Common myeloid progenitor, CD34-positive (primary cell): ENCODE data around the gene FOXJ3.

Experiments used
- CTCF ChIA-PET: fragments of 350-600 bp; sonication (Branson Sonifier 250); formaldehyde crosslinking; loops from one replicate; lab custom pipeline; 2021; ENCODE audit warnings: antibody characterized with exemption; lab: Charles Lee
- POLR2A ChIA-PET: fragments of 350-600 bp; sonication (Branson Sonifier 250); formaldehyde crosslinking; loops from one replicate; lab custom pipeline; 2021; ENCODE audit warnings: antibody characterized with exemption; lab: Charles Lee
- DNase-seq, 3 donors: peaks; one replicate each; pipeline versions ENCODE4 v3.0.0 to v3.0.0-alpha.2; 2013
- H3K27ac ChIP-seq, 2 experiments: 1 replicate in 1 of 2; 2 replicates in 1 of 2; pipeline ENCODE4 v1.7.0; 2013; ENCODE audit warnings: inconsistent platforms in 2 of 2, low read length in 2 of 2, mild to moderate bottlenecking in 2 of 2, low read depth in 1 of 2, moderate library complexity in 1 of 2; ENCODE audit not compliant: severe bottlenecking in 2 of 2, insufficient read depth in 1 of 2, poor library complexity in 1 of 2
- H3K27me3 ChIP-seq, 5 experiments: replicated peaks in 2 of 5; 1 replicate in 3 of 5; 2 replicates in 2 of 5; pipeline versions ENCODE4 v1.6.1 to v1.7.0; 2013; ENCODE audit warnings: low read length in 4 of 5, mild to moderate bottlenecking in 2 of 5, moderate library complexity in 2 of 5, inconsistent platforms in 1 of 5; ENCODE audit not compliant: insufficient read depth in 5 of 5, control insufficient read depth in 4 of 5
- H3K36me3 ChIP-seq, 4 experiments: 1 replicate in 2 of 4; 2 replicates in 2 of 4; pipeline versions ENCODE4 v1.6.1 to v1.7.0; 2013; ENCODE audit warnings: low read length in 3 of 4, control low read depth in 1 of 4, mild to moderate bottlenecking in 1 of 4; ENCODE audit not compliant: control insufficient read depth in 4 of 4, insufficient read depth in 4 of 4
- H3K4me1 ChIP-seq, 4 experiments: 1 replicate in 3 of 4; 2 replicates in 1 of 4; pipeline versions ENCODE4 v1.6.1 to v1.7.1; 2013; ENCODE audit warnings: low read length in 3 of 4, mild to moderate bottlenecking in 3 of 4, control low read depth in 1 of 4, inconsistent platforms in 1 of 4, moderate library complexity in 1 of 4; ENCODE audit not compliant: control insufficient read depth in 4 of 4, insufficient read depth in 4 of 4; ENCODE audit errors: control extremely low read depth in 1 of 4
- H3K4me3 ChIP-seq, 7 experiments: 1 replicate in 4 of 7; 2 replicates in 3 of 7; pipeline versions ENCODE4 v1.5.1 to v1.7.0; 2013; ENCODE audit warnings: mild to moderate bottlenecking in 7 of 7, low read length in 6 of 7, moderate library complexity in 6 of 7, inconsistent platforms in 2 of 7, low read depth in 2 of 7, control low read depth in 1 of 7; ENCODE audit not compliant: insufficient read depth in 4 of 7, control insufficient read depth in 1 of 7; ENCODE audit errors: extremely low read depth in 1 of 7
- H3K9me3 ChIP-seq, 5 experiments: 1 replicate in 4 of 5; 2 replicates in 1 of 5; pipeline versions ENCODE4 v1.6.1 to v1.7.1; 2013; ENCODE audit warnings: low read length in 4 of 5, mild to moderate bottlenecking in 2 of 5, inconsistent platforms in 1 of 5, low read depth in 1 of 5, moderate library complexity in 1 of 5; ENCODE audit not compliant: control insufficient read depth in 4 of 5, insufficient read depth in 2 of 5; ENCODE audit errors: control extremely low read depth in 1 of 5
- WGBS: methylation state at CpG from one replicate; pipeline ENCODE4 v1.1.5; 2013; ENCODE audit not compliant: insufficient coverage; 5-methylcytosine and 5-hydroxymethylcytosine counted together

The FOXJ3 gene

DNA sequence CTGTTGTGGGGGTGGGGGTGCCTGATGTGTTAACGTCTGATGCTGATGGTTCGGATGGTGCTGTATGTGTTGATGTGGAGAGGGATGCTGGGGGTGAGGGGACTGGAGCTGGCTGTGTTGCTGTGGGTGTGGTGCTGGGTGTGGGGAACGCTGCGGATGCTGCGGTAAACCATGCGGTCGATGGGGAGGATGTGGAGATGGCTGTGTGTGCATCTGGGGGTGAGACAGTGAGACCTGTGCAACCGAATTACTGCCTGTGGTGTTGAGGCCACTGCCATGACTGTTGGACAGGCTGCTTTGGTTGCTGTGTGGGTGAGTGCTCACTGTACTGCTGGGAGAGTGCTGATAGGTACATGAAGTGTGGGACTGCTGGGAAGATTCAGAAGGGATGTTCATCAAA is 143.7 kb downstream of the FOXJ3 start:
- no peak for DNase-seq
- CTCF ChIA-PET = interaction anchor here (0.7 kb wide), 1 partner anchor 9 kb away, joined by 3 read pairs; no protein-coding TSS in a partner anchor
- WGBS = 97% methylated on average over 6 of the region's 8 CpGs
- Histone ChIP-seq H3K9me3 (no peaks in the 10 kb centered on the region), H3K4me3 (no peak overlapping the region), H3K27me3 (no peaks in the 10 kb centered on the region), H3K36me3 (peaks cover 15 to 68% (median 43%) of the 10 kb centered on the region in 4 experiments), H3K27ac (no peak overlapping the region), H3K4me1 (no peaks in the 10 kb centered on the region)
- POLR2A ChIA-PET = no interaction called here

DNA sequence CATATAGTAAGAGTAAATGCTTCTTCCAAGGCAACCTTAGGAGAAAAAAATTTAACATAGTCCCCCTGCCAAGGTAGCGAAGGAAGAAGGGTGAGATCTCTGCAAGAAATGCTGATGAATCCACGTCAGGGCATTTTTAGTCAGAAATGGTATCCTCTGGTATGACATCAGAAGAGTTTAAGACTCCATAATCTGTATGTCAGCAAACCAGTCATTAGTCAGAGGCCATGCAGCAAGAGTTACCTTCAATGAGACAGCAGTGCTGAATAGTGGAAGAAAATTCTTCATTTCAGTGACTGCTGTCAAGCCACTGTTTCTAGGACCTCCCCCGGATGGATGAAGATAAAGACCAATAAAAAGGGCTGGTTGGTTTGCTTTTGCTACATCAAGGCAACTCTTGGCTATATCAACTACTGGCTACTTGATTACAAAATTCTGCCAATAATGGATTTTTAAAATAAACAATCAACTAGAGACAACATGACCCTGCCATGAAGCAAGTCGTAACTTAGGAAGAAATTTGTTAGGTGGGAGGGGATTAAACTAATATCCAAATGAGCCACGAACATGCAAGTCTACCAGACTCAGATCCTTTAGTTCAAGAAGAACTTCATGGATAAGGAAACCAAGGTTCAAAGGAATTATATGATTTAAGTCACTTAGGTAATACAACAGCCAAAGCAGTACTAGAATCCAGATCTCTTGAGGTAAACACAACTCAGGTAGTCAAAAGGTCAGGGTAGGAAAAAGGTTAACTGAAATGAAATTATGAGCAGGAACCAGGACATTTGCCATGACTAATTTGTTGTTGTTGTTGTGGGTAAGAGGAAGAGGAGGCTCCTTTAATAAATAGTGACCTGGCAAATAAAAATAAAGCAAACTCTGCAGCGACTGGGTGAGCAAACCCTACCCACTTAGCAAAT is 144.8 kb downstream of the FOXJ3 start:
- CTCF ChIA-PET = interaction anchor here (1.1 kb wide), 1 partner anchor 13 kb away, joined by 3 read pairs; no protein-coding TSS in a partner anchor
- H3K36me3 ChIP-seq = peaks cover 12 to 68% (median 39%) of the 10 kb centered on the region in 4 experiments
- POLR2A ChIA-PET = no interaction called here

DNA sequence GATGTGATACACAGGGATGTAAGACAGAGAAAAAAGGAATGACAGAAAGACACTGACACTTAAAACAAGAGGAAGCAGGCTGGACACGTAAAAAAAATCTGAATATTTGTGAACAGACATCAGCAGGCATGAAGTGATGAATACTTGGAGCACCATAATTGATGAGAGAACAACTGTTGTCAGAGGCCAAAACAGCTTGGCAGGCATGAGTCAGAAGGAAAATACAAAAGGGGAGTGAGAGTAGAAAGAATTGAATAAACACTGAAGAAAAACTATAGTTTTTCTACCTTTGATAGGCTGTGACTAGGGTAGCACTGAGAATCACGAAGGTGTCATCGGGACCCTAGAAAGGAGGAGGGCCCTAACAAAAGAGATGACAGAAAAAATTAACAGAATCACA is 148.9 kb downstream of the FOXJ3 start:
- Histone ChIP-seq H3K4me1 (no peaks in the 10 kb centered on the region), H3K27ac (no peak overlapping the region), H3K4me3 (no peak overlapping the region), H3K9me3 (no peaks in the 10 kb centered on the region), H3K36me3 (peaks cover 6 to 53% (median 31%) of the 10 kb centered on the region in 4 experiments), H3K27me3 (no peaks in the 10 kb centered on the region)
- POLR2A ChIA-PET = no interaction called here
- DNase-seq = no peak
- WGBS = 87% methylated on average over 1 of the region's 3 CpGs
- CTCF ChIA-PET = interaction anchor here (1.1 to 3.5 kb wide), 2 partner anchors 13 to 561 kb away, joined by 3 to 16 read pairs; no protein-coding TSS in a partner anchor

More for the DNA sequence above, 144.8 kb downstream of the FOXJ3 start:
- Histone ChIP-seq H3K9me3 (no peaks in the 10 kb centered on the region), H3K27me3 (no peaks in the 10 kb centered on the region), H3K27ac (no peak overlapping the region), H3K4me3 (no peak overlapping the region), H3K4me1 (no peaks in the 10 kb centered on the region)
- DNase-seq = no peak
- 100% methylated on average over 2 of the region's 6 CpGs for WGBS

DNA sequence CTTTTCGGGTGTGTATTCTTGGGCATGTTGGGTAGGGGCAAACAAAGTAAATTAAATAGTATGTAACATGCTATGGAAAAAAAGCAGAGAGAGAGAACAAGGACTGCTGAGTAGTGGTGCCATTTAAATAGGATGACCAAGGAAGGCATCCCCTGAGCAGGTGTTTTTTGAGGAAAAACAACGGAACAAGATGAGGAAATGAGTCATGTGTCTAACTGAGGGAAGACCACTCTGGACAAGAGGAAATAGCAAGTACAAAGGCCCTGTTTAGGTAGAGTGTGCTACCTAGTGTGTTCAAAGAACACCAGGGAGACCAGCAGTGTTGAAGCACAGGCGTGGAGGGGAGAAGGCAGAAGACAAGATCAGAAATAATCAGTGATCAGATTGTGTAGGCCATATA is 150.4 kb downstream of the FOXJ3 start:
- no peak for DNase-seq
- ChIA-PET CTCF (interaction anchor here (1.0 kb wide), 1 partner anchor 10 kb away, joined by 3 read pairs; no protein-coding TSS in a partner anchor), POLR2A (no interaction called here)
- H3K9me3 ChIP-seq = no peaks in the 10 kb centered on the region
- 79% methylated on average over 3 of the region's 3 CpGs for WGBS
- peaks cover 0 to 12% (median 6%) of the 10 kb centered on the region in 4 experiments for H3K4me1 ChIP-seq
- H3K27me3 ChIP-seq = no peaks in the 10 kb centered on the region
- no peak overlapping the region for H3K4me3 ChIP-seq
- H3K36me3 ChIP-seq = peaks cover 5 to 46% (median 28%) of the 10 kb centered on the region in 4 experiments
- no peak overlapping the region for H3K27ac ChIP-seq

DNA sequence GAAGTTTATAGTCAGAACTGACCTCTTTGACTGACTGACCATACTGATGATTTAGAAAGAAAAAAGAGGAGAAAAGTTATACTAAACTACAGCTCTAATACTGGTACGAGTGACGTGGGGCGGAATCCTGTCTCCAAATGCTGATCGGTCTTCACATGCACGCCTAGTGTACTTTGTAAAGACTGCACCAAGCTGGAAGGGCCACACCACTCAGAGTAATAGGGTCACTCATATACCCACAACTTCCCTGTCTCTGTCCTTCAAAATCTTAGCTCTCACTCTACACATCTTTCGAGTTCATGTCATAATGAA is 151.1 kb downstream of the FOXJ3 start:
- no peak for DNase-seq
- peaks cover 5 to 40% (median 23%) of the 10 kb centered on the region in 4 experiments for H3K36me3 ChIP-seq
- H3K4me3 ChIP-seq = no peak overlapping the region
- 98% methylated on average over 5 of the region's 6 CpGs for WGBS
- POLR2A ChIA-PET = no interaction called here
- H3K9me3 ChIP-seq = no peaks in the 10 kb centered on the region
- no peaks in the 10 kb centered on the region for H3K27me3 ChIP-seq
- no peak overlapping the region for H3K27ac ChIP-seq
- CTCF ChIA-PET = interaction anchor here (1.0 kb wide), 1 partner anchor 10 kb away, joined by 3 read pairs; no protein-coding TSS in a partner anchor
- peaks cover 0 to 19% (median 12%) of the 10 kb centered on the region in 4 experiments for H3K4me1 ChIP-seq

DNA sequence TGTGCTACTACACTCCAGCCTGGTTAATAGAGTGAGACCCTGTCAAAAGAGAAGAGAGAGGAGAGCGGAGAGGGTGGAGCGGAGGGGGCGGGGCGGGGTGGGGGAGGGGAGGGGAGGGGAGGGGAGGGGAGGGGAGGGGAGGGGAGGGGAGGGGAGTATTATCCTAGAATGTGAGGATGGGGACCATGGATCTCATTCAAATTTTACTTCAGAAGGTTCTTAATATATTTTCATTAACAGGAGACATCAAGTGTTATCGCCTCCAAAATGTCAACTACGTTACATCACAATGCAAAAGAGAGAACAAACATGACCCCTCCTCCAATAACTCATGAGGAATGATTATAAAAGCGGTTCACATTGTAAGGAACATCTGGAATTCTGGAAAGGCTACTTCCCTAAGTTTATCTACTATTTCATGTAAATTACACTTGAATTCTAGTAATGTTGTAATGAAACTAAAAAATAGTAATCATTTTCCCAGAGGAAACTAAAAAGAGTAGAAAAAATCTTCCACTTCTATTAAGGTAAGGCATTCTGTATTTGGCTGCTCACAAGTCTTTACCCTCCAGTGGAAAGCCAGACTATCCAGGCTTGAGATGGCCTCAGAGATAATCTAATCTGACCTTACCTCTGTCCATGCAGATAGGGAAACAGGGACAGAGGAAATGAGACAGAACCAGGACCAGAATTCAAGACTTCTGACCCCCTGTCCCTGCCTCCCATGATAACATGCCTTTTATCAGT is 151.7 kb downstream of the FOXJ3 start:
- peaks cover 5 to 37% (median 18%) of the 10 kb centered on the region in 4 experiments for H3K36me3 ChIP-seq
- CTCF ChIA-PET = interaction anchor here (1.0 kb wide), 2 partner anchors 8 to 9 kb away, joined by 3 read pairs; no protein-coding TSS in a partner anchor

More for the DNA sequence above, 151.7 kb downstream of the FOXJ3 start:
- POLR2A ChIA-PET = no interaction called here
- Histone ChIP-seq H3K4me3 (no peak overlapping the region), H3K27me3 (no peaks in the 10 kb centered on the region), H3K9me3 (no peaks in the 10 kb centered on the region), H3K27ac (no peak overlapping the region), H3K4me1 (peaks cover 0 to 24% (median 13%) of the 10 kb centered on the region in 4 experiments)
- no CpG with 5 or more reads among the region's 7 CpGs for WGBS
- DNase-seq = no peak
